Measurements from ENCODE around the gene DDAH1. TPM values are rescaled to one million over a fixed set of nuclear protein-coding genes. Genes with fewer than 3 reads are reported as not detected.

DDAH1 gene
- total RNA-seq, 1 donor from 2014 or later = 12.0 TPM

DNA sequence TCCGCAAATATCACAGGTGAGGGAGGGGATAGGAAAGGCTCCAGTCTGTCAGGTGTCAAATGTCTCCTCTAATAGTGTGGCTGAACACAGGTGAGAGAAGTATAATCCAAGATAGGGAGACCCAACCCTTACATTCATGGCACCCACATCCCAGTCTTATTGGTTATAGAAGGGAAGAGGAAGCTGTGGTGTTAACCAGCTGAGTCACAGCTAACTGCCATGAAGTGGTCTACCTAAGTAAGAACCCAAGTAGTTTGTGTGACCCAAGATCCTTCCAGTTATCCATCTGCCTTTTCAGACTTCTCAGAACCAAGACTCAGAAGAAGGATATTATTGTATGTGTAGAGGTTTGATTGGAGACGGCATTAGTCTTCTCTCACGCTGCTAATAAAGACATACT, 37.1 kb downstream of the DDAH1 start:
- no peaks in the 10 kb centered on the region for H3K27me3 ChIP-seq (ENCODE audit: control insufficient read depth in 3 of 3, insufficient read depth in 3 of 3, low read length in 3 of 3)
- peaks cover 6 to 13% (median 10%) of the 10 kb centered on the region in 3 donors for H3K4me1 ChIP-seq (ENCODE audit: control insufficient read depth in 3 of 3, insufficient read depth in 3 of 3, low read length in 3 of 3)
- no peaks in the 10 kb centered on the region for H3K36me3 ChIP-seq (ENCODE audit: control insufficient read depth in 3 of 3, insufficient read depth in 3 of 3, low read length in 3 of 3)
- peak overlapping the region; percentile 80 for H3K27ac ChIP-seq (ENCODE audit: low read depth, low read length)
- H3K9me3 ChIP-seq (ENCODE audit: control insufficient read depth in 3 of 3, low read length in 3 of 3) = no peaks in the 10 kb centered on the region
- H3K9ac ChIP-seq (ENCODE audit: low read depth in 1 of 3, low read length in 3 of 3) = peak overlapping the region in 1 of 3 donors; percentile 38
- H3K4me3 ChIP-seq (ENCODE audit: low read length in 3 of 3) = no peak overlapping the region

DNA sequence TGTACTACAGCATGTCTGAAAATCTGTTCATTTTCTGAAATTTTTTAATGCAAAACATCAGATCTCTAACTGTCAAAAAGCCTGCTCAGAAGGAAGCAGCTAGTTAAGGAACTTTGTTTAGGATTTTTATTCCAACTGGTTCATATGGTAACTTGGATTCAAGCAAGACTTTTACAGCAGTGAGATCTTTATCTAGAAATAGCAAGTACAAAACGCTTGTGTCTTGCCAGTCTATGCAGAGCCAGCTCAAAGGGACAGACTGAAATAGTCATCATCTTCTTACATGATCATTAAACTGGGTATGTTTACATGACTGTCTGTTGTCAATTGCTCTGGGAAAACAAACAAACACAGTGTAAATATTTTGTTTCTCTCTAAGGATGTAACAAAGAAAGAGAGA, 37.6 kb downstream of the DDAH1 start:
- Histone ChIP-seq H3K4me3 (ENCODE audit: low read length in 3 of 3) (no peak overlapping the region), H3K27me3 (ENCODE audit: control insufficient read depth in 3 of 3, insufficient read depth in 3 of 3, low read length in 3 of 3) (no peaks in the 10 kb centered on the region), H3K9ac (ENCODE audit: low read depth in 1 of 3, low read length in 3 of 3) (peak overlapping the region in 2 of 3 donors; percentile 26 to 35), H3K36me3 (ENCODE audit: control insufficient read depth in 3 of 3, insufficient read depth in 3 of 3, low read length in 3 of 3) (no peaks in the 10 kb centered on the region), H3K27ac (ENCODE audit: low read depth, low read length) (peak overlapping the region; percentile 80), H3K9me3 (ENCODE audit: control insufficient read depth in 3 of 3, low read length in 3 of 3) (no peaks in the 10 kb centered on the region), H3K4me1 (ENCODE audit: control insufficient read depth in 3 of 3, insufficient read depth in 3 of 3, low read length in 3 of 3) (peaks cover 6 to 13% (median 10%) of the 10 kb centered on the region in 3 donors)

DNA sequence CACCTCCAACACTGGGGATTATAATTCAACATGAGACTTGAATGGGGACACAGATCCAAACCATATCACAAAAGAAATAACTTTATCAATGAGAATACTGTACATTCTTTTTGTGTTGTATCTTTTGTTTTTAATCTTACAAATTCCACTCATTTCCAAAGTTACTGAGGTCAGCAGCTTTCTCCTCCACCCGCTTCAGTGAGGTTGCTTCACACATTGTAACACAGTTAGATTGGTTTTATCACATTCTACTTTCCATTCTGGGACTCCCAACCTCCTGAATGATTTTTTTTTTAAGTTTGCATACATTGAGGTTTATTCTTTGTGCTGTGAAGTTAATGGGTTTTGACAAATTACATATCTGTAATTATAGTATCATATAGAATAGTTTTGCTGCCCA, 43.8 kb downstream of the DDAH1 start:
- Histone ChIP-seq H3K27me3 (ENCODE audit: control insufficient read depth in 3 of 3, insufficient read depth in 3 of 3, low read length in 3 of 3) (no peaks in the 10 kb centered on the region), H3K9me3 (ENCODE audit: control insufficient read depth in 3 of 3, low read length in 3 of 3) (peaks cover 0 to 3% (median 0%) of the 10 kb centered on the region in 3 donors), H3K4me1 (ENCODE audit: control insufficient read depth in 3 of 3, insufficient read depth in 3 of 3, low read length in 3 of 3) (peaks cover 0 to 7% (median 5%) of the 10 kb centered on the region in 3 donors), H3K27ac (ENCODE audit: low read depth, low read length) (no peak overlapping the region), H3K9ac (ENCODE audit: low read depth in 1 of 3, low read length in 3 of 3) (no peak overlapping the region), H3K4me3 (ENCODE audit: low read length in 3 of 3) (no peak overlapping the region), H3K36me3 (ENCODE audit: control insufficient read depth in 3 of 3, insufficient read depth in 3 of 3, low read length in 3 of 3) (no peaks in the 10 kb centered on the region)

DNA sequence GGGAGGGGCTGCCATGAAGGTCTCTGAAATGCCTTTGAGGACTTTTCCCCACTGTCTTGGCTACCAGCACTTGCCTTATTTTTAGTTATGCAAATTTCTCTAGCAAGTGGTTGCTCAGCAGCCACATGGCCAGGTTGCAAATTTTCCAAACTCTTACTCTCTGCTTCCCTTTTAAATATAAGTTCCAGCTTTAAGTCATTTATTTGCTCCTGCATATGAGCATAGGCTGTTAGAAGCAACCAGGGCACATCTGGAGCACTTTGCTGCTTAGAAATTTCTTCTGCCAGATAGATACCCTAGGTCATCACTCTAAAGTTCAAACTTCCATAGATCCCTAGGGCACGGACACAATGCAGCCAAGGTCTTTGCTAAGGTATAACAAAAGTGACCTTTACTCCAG, 44.8 kb downstream of the DDAH1 start:
- Histone ChIP-seq H3K4me1 (ENCODE audit: control insufficient read depth in 3 of 3, insufficient read depth in 3 of 3, low read length in 3 of 3) (peaks cover 0 to 7% (median 5%) of the 10 kb centered on the region in 3 donors), H3K4me3 (ENCODE audit: low read length in 3 of 3) (no peak overlapping the region), H3K27me3 (ENCODE audit: control insufficient read depth in 3 of 3, insufficient read depth in 3 of 3, low read length in 3 of 3) (no peaks in the 10 kb centered on the region), H3K36me3 (ENCODE audit: control insufficient read depth in 3 of 3, insufficient read depth in 3 of 3, low read length in 3 of 3) (no peaks in the 10 kb centered on the region), H3K9ac (ENCODE audit: low read depth in 1 of 3, low read length in 3 of 3) (no peak overlapping the region), H3K27ac (ENCODE audit: low read depth, low read length) (no peak overlapping the region), H3K9me3 (ENCODE audit: control insufficient read depth in 3 of 3, low read length in 3 of 3) (peaks cover 0 to 3% (median 0%) of the 10 kb centered on the region in 3 donors)

DNA sequence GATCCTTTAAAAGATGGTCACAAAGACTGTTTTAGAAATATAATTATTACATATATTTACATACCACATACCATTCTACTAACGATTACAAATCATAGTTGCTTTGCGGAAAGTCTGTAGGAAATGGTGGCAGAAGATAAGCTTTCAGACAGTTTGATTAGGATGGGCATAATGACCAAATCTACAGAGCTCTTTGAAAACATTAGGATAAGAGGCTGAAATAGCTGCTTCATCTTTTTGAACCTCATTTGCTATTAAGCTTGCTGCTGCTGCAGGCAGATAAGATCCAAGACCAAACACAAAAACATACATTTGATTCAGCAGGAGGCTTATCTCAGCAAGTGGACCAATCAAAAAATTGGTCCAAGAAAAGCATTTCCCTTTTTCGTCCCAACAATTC, 47.1 kb downstream of the DDAH1 start:
- Histone ChIP-seq H3K9me3 (ENCODE audit: control insufficient read depth in 3 of 3, low read length in 3 of 3) (peaks cover 0 to 3% (median 0%) of the 10 kb centered on the region in 3 donors), H3K9ac (ENCODE audit: low read depth in 1 of 3, low read length in 3 of 3) (no peak overlapping the region), H3K27me3 (ENCODE audit: control insufficient read depth in 3 of 3, insufficient read depth in 3 of 3, low read length in 3 of 3) (no peaks in the 10 kb centered on the region), H3K4me3 (ENCODE audit: low read length in 3 of 3) (no peak overlapping the region), H3K4me1 (ENCODE audit: control insufficient read depth in 3 of 3, insufficient read depth in 3 of 3, low read length in 3 of 3) (peaks cover 0 to 7% (median 5%) of the 10 kb centered on the region in 3 donors), H3K36me3 (ENCODE audit: control insufficient read depth in 3 of 3, insufficient read depth in 3 of 3, low read length in 3 of 3) (no peaks in the 10 kb centered on the region), H3K27ac (ENCODE audit: low read depth, low read length) (no peak overlapping the region)

DNA sequence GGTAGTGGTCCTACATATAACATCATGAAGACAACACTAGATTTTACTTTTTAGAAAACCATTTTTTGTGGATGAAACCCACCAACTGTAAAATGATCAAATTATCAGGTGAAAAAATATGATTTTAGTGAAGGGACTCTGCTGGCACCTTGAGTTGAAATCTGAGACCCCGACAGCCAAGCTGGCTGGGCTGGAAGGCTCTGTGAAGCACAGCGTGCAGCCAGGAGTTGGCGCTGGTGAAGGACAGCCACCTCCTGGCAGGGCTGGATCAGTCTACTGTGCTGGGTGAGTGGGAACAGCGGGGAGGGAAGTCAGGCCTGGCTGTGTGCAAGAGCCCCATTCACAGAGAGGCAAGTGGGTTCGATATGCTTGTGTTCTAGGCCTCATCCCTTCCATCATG, 47.9 kb downstream of the DDAH1 start:
- Histone ChIP-seq H3K36me3 (ENCODE audit: control insufficient read depth in 3 of 3, insufficient read depth in 3 of 3, low read length in 3 of 3) (no peaks in the 10 kb centered on the region), H3K9ac (ENCODE audit: low read depth in 1 of 3, low read length in 3 of 3) (no peak overlapping the region), H3K4me1 (ENCODE audit: control insufficient read depth in 3 of 3, insufficient read depth in 3 of 3, low read length in 3 of 3) (peaks cover 0 to 7% (median 5%) of the 10 kb centered on the region in 3 donors), H3K4me3 (ENCODE audit: low read length in 3 of 3) (no peak overlapping the region), H3K27ac (ENCODE audit: low read depth, low read length) (no peak overlapping the region), H3K9me3 (ENCODE audit: control insufficient read depth in 3 of 3, low read length in 3 of 3) (peaks cover 0 to 3% (median 0%) of the 10 kb centered on the region in 3 donors), H3K27me3 (ENCODE audit: control insufficient read depth in 3 of 3, insufficient read depth in 3 of 3, low read length in 3 of 3) (no peaks in the 10 kb centered on the region)

DNA sequence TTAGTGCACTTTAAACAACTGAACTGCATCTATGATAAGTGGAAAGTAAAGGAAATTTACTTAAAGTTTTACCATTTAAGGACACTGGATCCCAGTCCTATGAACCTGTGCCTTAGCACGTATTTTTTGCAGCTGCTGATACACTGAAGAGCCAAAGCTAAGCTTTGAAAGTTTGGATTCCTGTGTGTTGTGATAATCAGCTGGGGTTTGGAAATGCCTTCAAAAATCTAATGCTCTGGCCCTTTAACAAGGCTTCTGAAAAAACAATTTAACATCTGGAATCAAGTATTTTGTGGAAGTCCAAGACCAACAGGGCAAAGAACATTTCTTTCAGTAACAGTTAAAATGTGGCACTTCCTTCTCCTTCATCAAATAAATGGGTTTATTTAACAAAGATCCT, 51.8 kb downstream of the DDAH1 start:
- H3K9ac ChIP-seq (ENCODE audit: low read depth in 1 of 3, low read length in 3 of 3) = no peak overlapping the region
- H3K4me3 ChIP-seq (ENCODE audit: low read length in 3 of 3) = no peak overlapping the region
- H3K27ac ChIP-seq (ENCODE audit: low read depth, low read length) = no peak overlapping the region
- H3K9me3 ChIP-seq (ENCODE audit: control insufficient read depth in 3 of 3, low read length in 3 of 3) = no peaks in the 10 kb centered on the region
- no peaks in the 10 kb centered on the region for H3K36me3 ChIP-seq (ENCODE audit: control insufficient read depth in 3 of 3, insufficient read depth in 3 of 3, low read length in 3 of 3)
- H3K27me3 ChIP-seq (ENCODE audit: control insufficient read depth in 3 of 3, insufficient read depth in 3 of 3, low read length in 3 of 3) = no peaks in the 10 kb centered on the region
- peaks cover 0 to 9% (median 6%) of the 10 kb centered on the region in 3 donors for H3K4me1 ChIP-seq (ENCODE audit: control insufficient read depth in 3 of 3, insufficient read depth in 3 of 3, low read length in 3 of 3)

DNA sequence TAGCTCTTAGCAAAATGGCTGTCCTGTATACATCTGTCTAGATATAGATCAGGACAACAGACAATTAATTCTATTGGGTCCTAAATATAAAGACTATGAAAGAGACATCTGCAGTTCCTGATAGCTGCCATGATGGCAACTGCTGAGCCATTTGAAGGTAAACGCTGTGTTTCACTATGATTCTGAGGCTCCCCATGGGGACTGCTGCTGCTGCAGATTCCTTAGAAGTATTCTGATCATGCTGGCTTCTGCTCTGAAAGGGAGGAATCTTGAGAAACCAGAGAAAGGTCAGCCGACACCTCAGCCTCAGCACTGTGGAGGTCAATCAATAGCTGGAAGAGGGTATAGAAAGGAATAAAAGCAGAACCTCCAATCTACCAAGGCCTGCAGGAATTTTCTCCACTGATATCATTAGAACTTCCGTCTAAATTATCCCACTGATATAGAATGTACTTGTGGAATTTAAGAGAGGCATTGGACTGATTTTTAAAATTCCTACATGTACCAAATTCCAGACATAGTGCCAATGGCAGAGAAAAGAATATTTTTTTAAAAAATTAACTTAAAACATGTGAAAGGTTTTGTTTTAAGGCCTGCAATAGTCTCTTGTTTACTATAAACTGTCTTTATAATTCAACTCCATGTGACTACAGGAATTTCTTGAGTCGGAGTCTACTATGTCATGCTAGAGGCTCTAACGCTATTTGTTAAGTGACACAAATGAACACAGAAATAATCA, 53.2 kb downstream of the DDAH1 start:
- Histone ChIP-seq H3K4me1 (ENCODE audit: control insufficient read depth in 3 of 3, insufficient read depth in 3 of 3, low read length in 3 of 3) (peaks cover 0 to 12% (median 4%) of the 10 kb centered on the region in 3 donors), H3K27me3 (ENCODE audit: control insufficient read depth in 3 of 3, insufficient read depth in 3 of 3, low read length in 3 of 3) (no peaks in the 10 kb centered on the region), H3K36me3 (ENCODE audit: control insufficient read depth in 3 of 3, insufficient read depth in 3 of 3, low read length in 3 of 3) (no peaks in the 10 kb centered on the region)

DNA sequence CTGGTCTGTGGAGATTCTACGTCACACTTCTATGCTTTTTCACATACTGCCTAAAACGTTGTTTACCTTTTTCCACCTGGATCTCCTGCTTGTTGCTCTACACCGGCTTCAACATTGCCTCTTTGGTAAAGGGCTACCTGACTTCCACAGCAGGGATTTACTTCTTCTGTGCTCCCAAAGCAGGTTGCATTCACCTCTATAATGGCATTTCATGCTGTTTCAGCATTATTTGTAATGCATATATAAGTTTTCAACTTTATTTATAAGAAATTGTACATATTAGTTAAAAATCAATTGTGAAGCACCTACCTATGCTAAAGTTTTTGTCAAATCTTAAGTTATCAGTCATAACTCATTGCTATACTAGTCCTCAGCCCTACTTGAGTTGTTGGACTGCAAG, 55.4 kb downstream of the DDAH1 start:
- no peaks in the 10 kb centered on the region for H3K27me3 ChIP-seq (ENCODE audit: control insufficient read depth in 3 of 3, insufficient read depth in 3 of 3, low read length in 3 of 3)
- H3K4me3 ChIP-seq (ENCODE audit: low read length in 3 of 3) = no peak overlapping the region
- no peak overlapping the region for H3K9ac ChIP-seq (ENCODE audit: low read depth in 1 of 3, low read length in 3 of 3)
- no peaks in the 10 kb centered on the region for H3K36me3 ChIP-seq (ENCODE audit: control insufficient read depth in 3 of 3, insufficient read depth in 3 of 3, low read length in 3 of 3)
- no peak overlapping the region for H3K27ac ChIP-seq (ENCODE audit: low read depth, low read length)
- H3K9me3 ChIP-seq (ENCODE audit: control insufficient read depth in 3 of 3, low read length in 3 of 3) = no peaks in the 10 kb centered on the region
- peaks cover 0 to 16% (median 4%) of the 10 kb centered on the region in 3 donors for H3K4me1 ChIP-seq (ENCODE audit: control insufficient read depth in 3 of 3, insufficient read depth in 3 of 3, low read length in 3 of 3)

More for the DNA sequence above, 53.2 kb downstream of the DDAH1 start:
- H3K4me3 ChIP-seq (ENCODE audit: low read length in 3 of 3) = no peak overlapping the region
- H3K9me3 ChIP-seq (ENCODE audit: control insufficient read depth in 3 of 3, low read length in 3 of 3) = no peaks in the 10 kb centered on the region
- H3K9ac ChIP-seq (ENCODE audit: low read depth in 1 of 3, low read length in 3 of 3) = no peak overlapping the region
- no peak overlapping the region for H3K27ac ChIP-seq (ENCODE audit: low read depth, low read length)

DNA sequence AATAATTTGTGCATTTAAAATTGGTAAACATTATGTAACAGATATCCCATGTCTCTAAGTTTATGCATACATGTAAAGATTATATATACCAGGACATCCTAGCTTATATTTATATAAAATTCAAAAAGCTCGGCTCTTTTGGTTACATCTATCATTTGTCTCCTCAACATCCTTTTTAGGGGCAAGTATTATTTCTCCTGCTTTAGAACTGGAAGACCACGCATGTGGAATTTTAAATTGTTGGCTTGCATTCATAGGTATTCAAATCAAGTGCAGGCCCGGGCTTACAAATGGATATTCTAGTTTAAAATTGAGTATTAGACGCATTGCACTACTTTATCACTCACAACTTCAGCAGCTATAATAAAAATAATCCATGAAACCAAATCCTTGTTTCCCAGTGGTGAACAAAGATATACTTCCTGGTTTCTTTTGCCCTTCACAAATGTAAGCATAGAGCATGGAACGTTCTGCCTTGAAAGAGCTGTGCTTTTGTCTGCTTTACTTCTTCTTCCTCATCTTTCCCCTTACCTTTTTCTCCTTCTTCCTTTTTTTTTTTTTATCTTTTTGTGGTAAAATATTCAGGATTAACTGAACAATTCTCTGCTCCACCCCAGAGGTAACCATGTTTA, 57.1 kb downstream of the DDAH1 start:
- Histone ChIP-seq H3K4me3 (ENCODE audit: low read length in 3 of 3) (no peak overlapping the region), H3K9me3 (ENCODE audit: control insufficient read depth in 3 of 3, low read length in 3 of 3) (no peaks in the 10 kb centered on the region), H3K36me3 (ENCODE audit: control insufficient read depth in 3 of 3, insufficient read depth in 3 of 3, low read length in 3 of 3) (no peaks in the 10 kb centered on the region), H3K27ac (ENCODE audit: low read depth, low read length) (peak overlapping the region; percentile 64), H3K9ac (ENCODE audit: low read depth in 1 of 3, low read length in 3 of 3) (peak overlapping the region in 1 of 3 donors; percentile 23), H3K4me1 (ENCODE audit: control insufficient read depth in 3 of 3, insufficient read depth in 3 of 3, low read length in 3 of 3) (peaks cover 3 to 21% (median 4%) of the 10 kb centered on the region in 3 donors), H3K27me3 (ENCODE audit: control insufficient read depth in 3 of 3, insufficient read depth in 3 of 3, low read length in 3 of 3) (no peaks in the 10 kb centered on the region)
